Heart right ventricle (tissue), 16 donors: ENCODE results near the gene SMIM5. TPM values are rescaled to one million over a fixed set of nuclear protein-coding genes. Genes with fewer than 3 reads are reported as not detected.

Experiments
- ATAC-seq, 8 donors: fragments of 200-7000 bp; cut with Tn5 transposase; one replicate each; pipeline ENCODE4 v1.9.1; 2020; ENCODE audit warnings: mild to moderate bottlenecking in 8 of 8, moderate library complexity in 8 of 8, moderate number of reproducible peaks in 1 of 8
- DNase-seq, 2 donors: peaks; one replicate each; pipeline ENCODE4 v3.0.0-alpha.2; 2020
- H3K27ac ChIP-seq, 10 donors: fragments of 200-600 bp; sonication (generic) in 2 of 10; one replicate each; pipeline versions ENCODE4 v1.5.0 to v1.8.0; 2020 to 2022; ENCODE audit warnings: mild to moderate bottlenecking in 3 of 10
- H3K27me3 ChIP-seq, 7 donors: fragments of 200-600 bp; one replicate each; pipeline ENCODE4 v1.8.0; 2021 to 2022; ENCODE audit warnings: mild to moderate bottlenecking in 2 of 7
- H3K36me3 ChIP-seq, 9 donors: fragments of 200-600 bp; sonication (generic) in 1 of 9; one replicate each; pipeline versions ENCODE4 v1.5.0 to v1.8.0; 2020 to 2022; ENCODE audit warnings: mild to moderate bottlenecking in 2 of 9
- H3K4me1 ChIP-seq, 9 donors: fragments of 200-600 bp; sonication (generic) in 1 of 9; one replicate each; pipeline versions ENCODE4 v1.5.0 to v1.8.0; 2020 to 2022; ENCODE audit warnings: mild to moderate bottlenecking in 4 of 9
- H3K4me3 ChIP-seq, 10 donors: fragments of 200-600 bp; sonication (generic) in 2 of 10; one replicate each; pipeline versions ENCODE4 v1.5.0 to v1.8.0; 2020 to 2022; ENCODE audit warnings: mild to moderate bottlenecking in 7 of 10, moderate library complexity in 2 of 10
- H3K9me3 ChIP-seq, 11 donors: fragments of 200-600 bp in 10 of 11; sonication (generic) in 2 of 11; one replicate each; pipeline versions ENCODE4 v1.5.0 to v1.8.0; 2013 to 2022; ENCODE audit warnings: mild to moderate bottlenecking in 2 of 11, control low read depth in 1 of 11, moderate library complexity in 1 of 11
- CTCF ChIP-seq, 9 donors: fragments of 200-600 bp; sonication (generic) in 2 of 9; IDR thresholded peaks; one replicate each; pipeline versions ENCODE4 v1.5.0 to v1.8.0; 2021 to 2022; ENCODE audit warnings: antibody characterized with exemption in 9 of 9, mild to moderate bottlenecking in 5 of 9, moderate library complexity in 1 of 9
- WGBS, 2 donors: extraction: QIAGEN DNeasy Blood & Tissue Kit; methylation state at CpG; one replicate each; pipeline ENCODE4 v1.1.7; 2013; ENCODE audit warnings: inconsistent platforms in 1 of 2; 5-methylcytosine and 5-hydroxymethylcytosine counted together
- intact Hi-C, 10 donors: fragments of 100-400 bp; cut with DNase I; formaldehyde crosslinking; loops; one replicate each; pipeline versions ENCODE4 v1.11.1 to v1.14.2; 2022
- polyA plus RNA-seq, 2 donors: library from polyadenylated mRNA; stranded (reverse); fragments of 200-250 nt; gene quantifications; one replicate each; pipeline ENCODE4 v1.2.3, GENCODE V29; 2013
- total RNA-seq, 10 donors: library from RNA; stranded (reverse); fragmentation: NEBNext Ultra II Directional in 3 of 10; extraction: Animal tissue kit (Norgen Biotek cat#: 25700) in 3 of 10; gene quantifications; one replicate each; pipeline versions ENCODE4 v1.2.1 to v1.2.4, GENCODE V29; 2021 to 2023
- donor health status: Arrhythmogenic right ventricular cardiomyopathy.
- donor health status: ischemic (EF 13 %, LVEDD 7.1; RV severe dilation, severe dysfunction).
- donor health status: healthy with polysubstance abuse.
- donor health status: DM: no; HTN: yes; CAD: no.
- donor health status: DM: no; HTN: no; CAD: no.
- donor health status: ischemic (EF 25% LVEDD 6.9; RV normal size, moderate dysfunction).
- donor health status: ischemic (EF 25% LVEDD 5.7; RV mildly dilated, moderate dysfunction).
- donor health status: healthy.
- donor health status: DM: yes; HTN: yes; CAD: no.
- donor health status: Ischemic cardiomyopathy.
- donor health status: ischemic (EF 35%, LVEDD 5.7; RV mildly dilated, moderate dysfunction).
- donor health status: nonischemic (EF 11% LVEDD 7.7; RV severe dilation, severe dysfunction).
- donor health status: DM: yes; HTN: yes; CAD: no.
- donor health status: PGD.
- donor health status: ischemic (EF 29% LVEDD 5.4; RV normal size, mild dysfunction).
- donor health status: nonischemic (EF 23%, LVEDD 6.1; RV moderate dilation, normal function).

The SMIM5 gene
- total and polyA plus RNA-seq, 12 donors, result 1.9 to 19.2 (median 6.5) TPM

- ATAC-seq, result no peak
- no peak for DNase-seq
Observed at GRCh38 chr17:75631353-75631752, 1.9 kb upstream of the SMIM5 start.

GRCh38 chr17:75632428-75632827 lies 806 bp upstream of the SMIM5 start:
- H3K4me3 ChIP-seq, result no peak overlapping the region
- 77 to 78% methylated on average over 12 of the region's 12 CpGs for WGBS, 2 donors
- intact Hi-C loops, result loop anchor here in 8 of 10 donors (2.0 to 10.0 kb wide), 6 partner anchors 62 to 120 kb away; no protein-coding TSS in a partner anchor
- no peak for TF ChIP-seq CTCF (IDR thresholded peaks at IDR 0.05)
- H3K27me3 ChIP-seq, result no peaks in the 10 kb centered on the region
- H3K36me3 ChIP-seq, result peaks cover 0 to 39% (median 0%) of the 10 kb centered on the region in 9 donors
- no peak for ATAC-seq
- DNase-seq, result no peak
- peak overlapping the region in 6 of 10 donors; percentile 88 to 94 (median 90) for H3K27ac ChIP-seq
- peaks cover 14 to 55% (median 39%) of the 10 kb centered on the region in 9 donors for H3K4me1 ChIP-seq
- no peaks in the 10 kb centered on the region for H3K9me3 ChIP-seq

More at GRCh38 chr17:75631353-75631752, 1.9 kb upstream of the SMIM5 start:
- H3K36me3 ChIP-seq, result peaks cover 0 to 50% (median 4%) of the 10 kb centered on the region in 9 donors
- 93% methylated on average over 27 of the region's 27 CpGs for WGBS, 2 donors
- no peak overlapping the region for H3K4me3 ChIP-seq
- H3K27me3 ChIP-seq, result no peaks in the 10 kb centered on the region
- intact Hi-C loops, result loop anchor here in 4 of 10 donors (5.0 to 10.0 kb wide), 3 partner anchors 63 to 121 kb away; no protein-coding TSS in a partner anchor
- peaks cover 14 to 46% (median 30%) of the 10 kb centered on the region in 9 donors for H3K4me1 ChIP-seq
- H3K27ac ChIP-seq, result no peak overlapping the region
- no peak for TF ChIP-seq CTCF (IDR thresholded peaks at IDR 0.05)
- H3K9me3 ChIP-seq, result no peaks in the 10 kb centered on the region

- WGBS, 2 donors, result 8 to 11% methylated on average over 27 of the region's 27 CpGs
- peak; percentile 55 to 82 (median 73) for ATAC-seq
- H3K36me3 ChIP-seq, result peaks cover 0 to 33% (median 0%) of the 10 kb centered on the region in 9 donors
- DNase-seq, result peak; percentile 88 to 94
- H3K9me3 ChIP-seq, result no peaks in the 10 kb centered on the region
- peak overlapping the region; percentile 57 to 94 (median 89) for H3K27ac ChIP-seq
- peak overlapping the region in 8 of 10 donors; percentile 13 to 39 (median 27) for H3K4me3 ChIP-seq
- H3K4me1 ChIP-seq, result peaks cover 14 to 62% (median 45%) of the 10 kb centered on the region in 9 donors
- peak; percentile 34 to 82 (median 65) for TF ChIP-seq CTCF (IDR thresholded peaks at IDR 0.05)
- H3K27me3 ChIP-seq, result no peaks in the 10 kb centered on the region
- intact Hi-C loops, result loop anchor here (1.0 to 10.0 kb wide), 8 partner anchors 20 to 119 kb away; no protein-coding TSS in a partner anchor
Observed at GRCh38 chr17:75633486-75634375, 497 bp downstream of the SMIM5 start.

- DNase-seq (no peak), ATAC-seq (no peak)
- intact Hi-C loops, result loop anchor here in 4 of 10 donors (5.0 to 10.0 kb wide), 3 partner anchors 60 to 118 kb away; no protein-coding TSS in a partner anchor
Observed at GRCh38 chr17:75634376-75634740, 1.1 kb downstream of the SMIM5 start.

More at GRCh38 chr17:75634376-75634740, 1.1 kb downstream of the SMIM5 start:
- H3K4me3 ChIP-seq, result peak overlapping the region in 8 of 10 donors; percentile 10 to 39 (median 27)
- 63 to 78% methylated on average over 9 of the region's 9 CpGs for WGBS, 2 donors
- no peaks in the 10 kb centered on the region for H3K27me3 ChIP-seq
- peaks cover 0 to 31% (median 0%) of the 10 kb centered on the region in 9 donors for H3K36me3 ChIP-seq
- TF ChIP-seq CTCF (IDR thresholded peaks at IDR 0.05), result no peak
- peaks cover 14 to 68% (median 51%) of the 10 kb centered on the region in 9 donors for H3K4me1 ChIP-seq
- H3K9me3 ChIP-seq, result no peaks in the 10 kb centered on the region
- peak overlapping the region; percentile 1 to 94 (median 89) for H3K27ac ChIP-seq
